ENCODE data around the gene RAB39B. TPM values are rescaled to one million over a fixed set of nuclear protein-coding genes. Genes with fewer than 3 reads are reported as not detected.

RAB39B gene
- total and polyA plus RNA-seq, 10 of the 15 experiments (the other 5 are each of a cell fraction or from before 2014, with no cell fraction given), result 1.6 to 8.6 (median 6.7) TPM

DNA sequence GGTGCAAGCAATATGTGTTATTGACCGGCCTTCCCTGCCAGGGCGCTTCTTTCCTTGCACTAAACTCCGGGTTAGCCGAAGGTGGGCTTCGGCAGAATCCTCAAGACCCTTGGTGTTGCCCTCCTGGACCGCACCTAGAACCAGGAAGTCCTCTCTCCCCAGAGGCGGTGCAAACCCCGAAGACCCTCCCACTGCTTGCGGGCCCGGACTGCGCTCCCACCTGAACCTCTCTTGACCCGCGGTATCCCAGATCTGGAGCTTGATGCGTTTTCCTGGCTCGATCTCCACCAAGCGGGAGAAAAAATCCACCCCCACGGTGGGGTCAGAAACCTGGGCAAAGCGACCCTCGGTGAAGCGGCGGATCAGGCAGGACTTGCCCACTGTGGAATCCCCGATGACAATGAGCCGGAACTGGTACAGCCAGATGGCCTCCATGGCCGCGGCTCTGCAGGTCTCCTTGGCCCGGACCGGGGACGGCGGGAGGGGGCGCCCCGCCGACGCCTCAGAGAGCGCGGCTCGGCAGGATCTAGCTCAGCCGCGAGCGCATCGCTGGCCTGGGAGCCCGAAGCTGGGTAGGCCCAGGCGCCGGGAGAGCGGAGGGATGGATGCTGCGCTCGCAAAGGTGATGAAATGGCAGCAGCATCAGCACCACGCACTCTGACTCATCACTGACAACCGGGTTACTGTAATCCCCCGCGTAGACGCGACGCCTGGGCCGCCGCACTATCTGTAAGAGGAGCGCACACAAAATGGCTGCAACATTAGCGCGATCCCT, at the start of gene RAB39B (continued):
- TF ChIP-seq, protein P1, sequence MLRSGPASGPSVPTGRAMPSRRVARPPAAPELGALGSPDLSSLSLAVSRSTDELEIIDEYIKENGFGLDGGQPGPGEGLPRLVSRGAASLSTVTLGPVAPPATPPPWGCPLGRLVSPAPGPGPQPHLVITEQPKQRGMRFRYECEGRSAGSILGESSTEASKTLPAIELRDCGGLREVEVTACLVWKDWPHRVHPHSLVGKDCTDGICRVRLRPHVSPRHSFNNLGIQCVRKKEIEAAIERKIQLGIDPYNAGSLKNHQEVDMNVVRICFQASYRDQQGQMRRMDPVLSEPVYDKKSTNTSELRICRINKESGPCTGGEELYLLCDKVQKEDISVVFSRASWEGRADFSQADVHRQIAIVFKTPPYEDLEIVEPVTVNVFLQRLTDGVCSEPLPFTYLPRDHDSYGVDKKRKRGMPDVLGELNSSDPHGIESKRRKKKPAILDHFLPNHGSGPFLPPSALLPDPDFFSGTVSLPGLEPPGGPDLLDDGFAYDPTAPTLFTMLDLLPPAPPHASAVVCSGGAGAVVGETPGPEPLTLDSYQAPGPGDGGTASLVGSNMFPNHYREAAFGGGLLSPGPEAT (IDR thresholded peaks at IDR 0.05; ENCODE audit: low read depth), result no peak
- TF ChIP-seq MEF2A (IDR thresholded peaks at IDR 0.05; ENCODE audit: insufficient read depth, low read depth, low read length) (no peak), EZH2 (IDR thresholded peaks at IDR 0.05; ENCODE audit: borderline replicate concordance, control insufficient read depth, low read depth, low read length) (no peak), CBFB (IDR thresholded peaks at IDR 0.05; ENCODE audit: low read depth) (no peak), GABPA (IDR thresholded peaks at IDR 0.05; ENCODE audit: low read depth) (no peak), KDM1A (IDR thresholded peaks at IDR 0.05; ENCODE audit: borderline replicate concordance) (peak; percentile 90; the same call in 1 of the 2 replicates), STAT3 (IDR thresholded peaks at IDR 0.05; ENCODE audit: low read depth, low read length) (no peak), POLR2A (IDR thresholded peaks at IDR 0.05; ENCODE audit: low read depth, low read length) (peak; percentile 71)

- H2AFZ ChIP-seq (ENCODE audit: control insufficient read depth, low read depth, low read length), result no peak overlapping the region
- 25% methylated on average over 4 of the region's 4 CpGs for WGBS (ENCODE audit: insufficient coverage, insufficient replicate concordance, low lambda C conversion rate, missing lambda C conversion rate)
- ChIA-PET RAD21 (ENCODE audit: unreplicated experiment) (no interaction called here), POLR2A (no interaction called here), CTCF (no interaction called here), SMC1A (ENCODE audit: uncharacterized antibody, unreplicated experiment) (interaction anchor here (1.6 kb wide), 1 partner anchor 19 kb away, joined by 6 read pairs; no protein-coding TSS in a partner anchor)
- in situ Hi-C loops (cut with MboI) (no loop called here), intact Hi-C loops (cut with micrococcal nuclease; ENCODE audit: unreplicated experiment) (no loop called here)
- H3K4me2 ChIP-seq (ENCODE audit: control insufficient read depth, insufficient read depth), result no peak overlapping the region
- no peaks in the 10 kb centered on the region for H3K27me3 ChIP-seq (replicated peaks in 1 of 2; ENCODE audit: control insufficient read depth in 2 of 2, insufficient read depth in 2 of 2, low read length in 1 of 2)
- no peaks in the 10 kb centered on the region for H3K36me3 ChIP-seq (ENCODE audit: control insufficient read depth in 2 of 2, insufficient read depth in 2 of 2, low read length in 1 of 2)
- no peaks in the 10 kb centered on the region; the same call in 1 of the 3 replicates for H3K9me3 ChIP-seq (replicated peaks; ENCODE audit: control insufficient read depth, insufficient read depth, low read length)
- peaks cover 1% of the 10 kb centered on the region; the same call in 1 of the 2 replicates for H3K79me2 ChIP-seq (ENCODE audit: control insufficient read depth, insufficient read depth, low read length)
- TF ChIP-seq MEF2B (IDR thresholded peaks at IDR 0.05; ENCODE audit: partially characterized antibody, poor library complexity, severe bottlenecking), result peak; percentile 46
- TF ChIP-seq SREBF2 (IDR thresholded peaks at IDR 0.05; ENCODE audit: low read length), result no peak
- H3K27ac ChIP-seq (ENCODE audit: control insufficient read depth, insufficient read depth), result no peak overlapping the region
- FAIRE-seq, result no peak
- H3K4me3 ChIP-seq, result no peak overlapping the region
- DNase-seq (ENCODE audit: low read depth, low spot score), result no peak
- no TSS peak for BruUV-seq (replicated peaks)
- no peaks in the 10 kb centered on the region for H4K20me1 ChIP-seq (ENCODE audit: control insufficient read depth, insufficient read depth)
- no peaks in the 10 kb centered on the region for H3K4me1 ChIP-seq (ENCODE audit: control insufficient read depth, insufficient read depth, low read length)
- ATAC-seq, result no peak
- no peak overlapping the region for H3K9ac ChIP-seq (ENCODE audit: control insufficient read depth, insufficient read depth, low read length)
Observed at GRCh38 chrX:155313766-155314165, 49.5 kb upstream of the RAB39B start.

Data from GM12878 (cell line).